IMR-90 (cell line): ENCODE results near the gene CST9.

ENCODE experiments used
- BHLHE40 ChIP-seq: fragments of 150-350 bp; IDR thresholded peaks from 2 replicates; pipeline ENCODE4 v1.6.1; 2016; ENCODE audit warnings: mild to moderate bottlenecking, low read depth, low read length
- CHD1 ChIP-seq: IDR thresholded peaks from 2 replicates; pipeline ENCODE4 v1.6.1; 2012; ENCODE audit warnings: low read depth, low read length, improper control_type of control experiment
- FOS ChIP-seq: fragments of 150-350 bp; IDR thresholded peaks from 2 replicates; pipeline ENCODE4 v1.6.1; 2016; ENCODE audit warnings: low read depth, low read length
- MAZ ChIP-seq: IDR thresholded peaks from 2 replicates; pipeline ENCODE4 v1.6.1; 2012; ENCODE audit warnings: low read depth, mild to moderate bottlenecking, low read length, improper control_type of control experiment, moderate library complexity, borderline replicate concordance
- MXI1 ChIP-seq: IDR thresholded peaks from 2 replicates; pipeline ENCODE4 v1.6.1; 2012; ENCODE audit warnings: low read depth, mild to moderate bottlenecking, low read length, moderate library complexity, borderline replicate concordance
- POLR2A ChIP-seq: IDR thresholded peaks from 2 replicates; pipeline ENCODE4 v1.6.1; 2012; ENCODE audit warnings: mild to moderate bottlenecking, low read depth, low read length
- RAD21 ChIP-seq: IDR thresholded peaks from 2 replicates; pipeline ENCODE4 v1.6.1; 2012; ENCODE audit warnings: low read length, improper control_type of control experiment
- RCOR1 ChIP-seq: IDR thresholded peaks from 2 replicates; pipeline ENCODE4 v1.6.1; 2012; ENCODE audit warnings: mild to moderate bottlenecking, low read length, improper control_type of control experiment; ENCODE audit not compliant: insufficient replicate concordance
- SMC3 ChIP-seq: fragments of 150-350 bp; IDR thresholded peaks from 2 replicates; pipeline ENCODE4 v1.6.1; 2016; ENCODE audit warnings: low read depth, mild to moderate bottlenecking, antibody characterized with exemption, low read length, moderate library complexity
- TF ChIP-seq, protein P1 (sequence below): conservative IDR thresholded peaks from 2 replicates; pipeline ENCODE4 v1.5.1; 2012; ENCODE audit warnings: mild to moderate bottlenecking, low read depth, low read length, improper control_type of control experiment
- TF ChIP-seq, protein P2 (sequence below): fragments of 150-350 bp; IDR thresholded peaks from 2 replicates; pipeline ENCODE4 v1.6.1; 2016; ENCODE audit warnings: low read depth, mild to moderate bottlenecking, low read length, moderate library complexity, borderline replicate concordance
- TF ChIP-seq, protein P3 (sequence below): fragments of 150-350 bp; IDR thresholded peaks from 2 replicates; pipeline ENCODE4 v1.6.1; 2017; ENCODE audit warnings: mild to moderate bottlenecking, antibody characterized with exemption, low read length, low read depth

DNA sequence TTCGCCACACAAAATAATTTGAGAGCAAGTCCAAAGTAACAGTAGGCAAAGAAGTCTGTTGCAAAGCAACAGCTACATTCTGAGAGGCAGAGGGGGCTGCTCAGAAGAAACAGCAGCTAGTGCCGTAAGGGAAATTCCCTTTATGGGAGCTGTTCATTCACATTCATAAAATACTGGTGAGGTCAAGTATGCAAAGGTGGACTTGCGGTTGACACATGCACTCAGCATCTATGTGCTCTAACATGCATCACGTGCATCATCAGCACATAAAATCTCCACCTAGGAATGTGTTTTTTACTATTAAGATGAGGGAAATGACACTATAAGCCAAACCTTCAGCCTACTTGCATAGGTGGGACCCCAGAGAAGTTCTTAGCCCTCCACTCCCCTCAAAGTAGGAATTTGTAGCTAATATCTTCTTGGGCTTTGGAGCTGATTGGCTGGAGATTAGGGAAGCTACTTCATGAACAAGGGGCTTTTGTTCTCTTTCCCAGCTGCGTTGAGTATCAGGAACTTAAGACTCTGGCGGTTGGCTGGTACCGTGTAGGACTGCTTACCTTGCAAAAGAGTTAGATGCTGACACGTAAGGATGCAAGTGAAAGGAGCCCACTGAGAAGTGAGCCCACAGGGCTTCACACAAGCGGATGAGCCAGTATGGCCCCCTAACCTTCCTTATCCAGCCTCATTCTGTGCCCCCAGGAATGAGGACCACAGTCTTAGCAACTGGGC is 19.7 kb upstream of the CST9 start:
- TF ChIP-seq, protein P1, sequence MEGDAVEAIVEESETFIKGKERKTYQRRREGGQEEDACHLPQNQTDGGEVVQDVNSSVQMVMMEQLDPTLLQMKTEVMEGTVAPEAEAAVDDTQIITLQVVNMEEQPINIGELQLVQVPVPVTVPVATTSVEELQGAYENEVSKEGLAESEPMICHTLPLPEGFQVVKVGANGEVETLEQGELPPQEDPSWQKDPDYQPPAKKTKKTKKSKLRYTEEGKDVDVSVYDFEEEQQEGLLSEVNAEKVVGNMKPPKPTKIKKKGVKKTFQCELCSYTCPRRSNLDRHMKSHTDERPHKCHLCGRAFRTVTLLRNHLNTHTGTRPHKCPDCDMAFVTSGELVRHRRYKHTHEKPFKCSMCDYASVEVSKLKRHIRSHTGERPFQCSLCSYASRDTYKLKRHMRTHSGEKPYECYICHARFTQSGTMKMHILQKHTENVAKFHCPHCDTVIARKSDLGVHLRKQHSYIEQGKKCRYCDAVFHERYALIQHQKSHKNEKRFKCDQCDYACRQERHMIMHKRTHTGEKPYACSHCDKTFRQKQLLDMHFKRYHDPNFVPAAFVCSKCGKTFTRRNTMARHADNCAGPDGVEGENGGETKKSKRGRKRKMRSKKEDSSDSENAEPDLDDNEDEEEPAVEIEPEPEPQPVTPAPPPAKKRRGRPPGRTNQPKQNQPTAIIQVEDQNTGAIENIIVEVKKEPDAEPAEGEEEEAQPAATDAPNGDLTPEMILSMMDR, result no peak
- TF ChIP-seq, protein P2, sequence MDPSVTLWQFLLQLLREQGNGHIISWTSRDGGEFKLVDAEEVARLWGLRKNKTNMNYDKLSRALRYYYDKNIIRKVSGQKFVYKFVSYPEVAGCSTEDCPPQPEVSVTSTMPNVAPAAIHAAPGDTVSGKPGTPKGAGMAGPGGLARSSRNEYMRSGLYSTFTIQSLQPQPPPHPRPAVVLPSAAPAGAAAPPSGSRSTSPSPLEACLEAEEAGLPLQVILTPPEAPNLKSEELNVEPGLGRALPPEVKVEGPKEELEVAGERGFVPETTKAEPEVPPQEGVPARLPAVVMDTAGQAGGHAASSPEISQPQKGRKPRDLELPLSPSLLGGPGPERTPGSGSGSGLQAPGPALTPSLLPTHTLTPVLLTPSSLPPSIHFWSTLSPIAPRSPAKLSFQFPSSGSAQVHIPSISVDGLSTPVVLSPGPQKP, result no peak
- TF ChIP-seq, protein P3, sequence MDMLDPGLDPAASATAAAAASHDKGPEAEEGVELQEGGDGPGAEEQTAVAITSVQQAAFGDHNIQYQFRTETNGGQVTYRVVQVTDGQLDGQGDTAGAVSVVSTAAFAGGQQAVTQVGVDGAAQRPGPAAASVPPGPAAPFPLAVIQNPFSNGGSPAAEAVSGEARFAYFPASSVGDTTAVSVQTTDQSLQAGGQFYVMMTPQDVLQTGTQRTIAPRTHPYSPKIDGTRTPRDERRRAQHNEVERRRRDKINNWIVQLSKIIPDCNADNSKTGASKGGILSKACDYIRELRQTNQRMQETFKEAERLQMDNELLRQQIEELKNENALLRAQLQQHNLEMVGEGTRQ, result no peak
- no peak for TF ChIP-seq MXI1
- TF ChIP-seq SMC3, result no peak
- TF ChIP-seq POLR2A, result no peak
- TF ChIP-seq FOS, result no peak
- no peak for TF ChIP-seq BHLHE40
- no peak for TF ChIP-seq MAZ
- TF ChIP-seq RAD21, result no peak
- no peak for TF ChIP-seq CHD1
- TF ChIP-seq RCOR1, result no peak
